Trophoblast cell (in vitro differentiated cells and primary cell): ENCODE data around the gene ERBB4.
A peak's percentile ranks its signal among the peaks of the same experiment; 100 is the strongest.

Experiments used
- DNase-seq, 2 donors: peaks; one replicate each; pipeline ENCODE4 v3.0.0-alpha.2; 2016
- H2AFZ ChIP-seq: 2 replicates; pipeline ENCODE4 v1.6.1; 2013; ENCODE audit warnings: low read length, moderate library complexity, mild to moderate bottlenecking; ENCODE audit not compliant: insufficient read depth, poor library complexity
- H2AK5ac ChIP-seq: 2 replicates; pipeline ENCODE4 v1.6.1; 2013; ENCODE audit warnings: mild to moderate bottlenecking, low read length
- H2BK120ac ChIP-seq: 2 replicates; pipeline ENCODE4 v1.6.1; 2013; ENCODE audit warnings: low read length, mild to moderate bottlenecking, moderate library complexity; ENCODE audit not compliant: insufficient read depth, poor library complexity
- H2BK12ac ChIP-seq: 2 replicates; pipeline ENCODE4 v1.6.1; 2013; ENCODE audit warnings: mild to moderate bottlenecking, low read length, moderate library complexity
- H2BK5ac ChIP-seq: 2 replicates; pipeline ENCODE4 v1.6.1; 2013; ENCODE audit warnings: low read length, low read depth, moderate library complexity, mild to moderate bottlenecking; ENCODE audit not compliant: poor library complexity
- H3K14ac ChIP-seq: 2 replicates; pipeline ENCODE4 v1.6.1; 2013; ENCODE audit warnings: mild to moderate bottlenecking, low read length
- H3K18ac ChIP-seq: 2 replicates; pipeline ENCODE4 v1.6.1; 2013; ENCODE audit warnings: mild to moderate bottlenecking, low read length
- H3K23ac ChIP-seq: 2 replicates; pipeline ENCODE4 v1.6.1; 2013; ENCODE audit warnings: low read length
- H3K27ac ChIP-seq: 2 replicates; pipeline ENCODE4 v1.5.1; 2013; ENCODE audit warnings: low read depth, mild to moderate bottlenecking, inconsistent platforms, low read length, moderate library complexity
- H3K27me3 ChIP-seq: 2 replicates; pipeline ENCODE4 v1.6.1; 2013; ENCODE audit warnings: inconsistent platforms, mild to moderate bottlenecking, low read length, moderate library complexity; ENCODE audit not compliant: insufficient read depth
- H3K36me3 ChIP-seq, 2 experiments: 1 replicate in 1 of 2; 2 replicates in 1 of 2; pipeline ENCODE4 v1.6.1; 2013; ENCODE audit warnings: low read length in 2 of 2, mild to moderate bottlenecking in 2 of 2, moderate library complexity in 1 of 2; ENCODE audit not compliant: insufficient read depth in 2 of 2, control insufficient read depth in 1 of 2
- H3K4ac ChIP-seq: 2 replicates; pipeline ENCODE4 v1.6.1; 2013; ENCODE audit warnings: low read depth, mild to moderate bottlenecking, low read length, moderate library complexity
- H3K4me1 ChIP-seq, 2 experiments: 1 replicate in 1 of 2; 2 replicates in 1 of 2; pipeline ENCODE4 v1.6.1; 2013; ENCODE audit warnings: low read length in 2 of 2, mild to moderate bottlenecking in 2 of 2, moderate library complexity in 1 of 2; ENCODE audit not compliant: insufficient read depth in 2 of 2, control insufficient read depth in 1 of 2
- H3K4me2 ChIP-seq: 2 replicates; pipeline ENCODE4 v1.6.1; 2013; ENCODE audit warnings: inconsistent platforms, mild to moderate bottlenecking, low read length, moderate library complexity
- H3K4me3 ChIP-seq: 2 replicates; pipeline ENCODE4 v1.5.1; 2013; ENCODE audit warnings: mild to moderate bottlenecking, low read depth, low read length, inconsistent platforms
- H3K79me1 ChIP-seq: one replicate; pipeline ENCODE4 v1.6.1; 2013; ENCODE audit warnings: low read length
- H3K79me2 ChIP-seq: 2 replicates; pipeline ENCODE4 v1.6.1; 2013; ENCODE audit warnings: low read length, mild to moderate bottlenecking; ENCODE audit not compliant: control insufficient read depth, insufficient read depth, poor library complexity
- H3K9ac ChIP-seq: 2 replicates; pipeline ENCODE4 v1.6.1; 2013; ENCODE audit warnings: mild to moderate bottlenecking, low read length
- H3K9me3 ChIP-seq: 2 replicates; pipeline ENCODE4 v1.6.1; 2013; ENCODE audit warnings: low read depth, mild to moderate bottlenecking, control low read depth, inconsistent platforms, low read length; ENCODE audit not compliant: insufficient read depth
- H4K12ac ChIP-seq: 2 replicates; pipeline ENCODE4 v1.6.1; 2013; ENCODE audit warnings: low read depth, mild to moderate bottlenecking, low read length, moderate library complexity
- H4K8ac ChIP-seq: 2 replicates; pipeline ENCODE4 v1.6.1; 2013; ENCODE audit warnings: low read depth, mild to moderate bottlenecking, low read length, moderate library complexity
- H4K91ac ChIP-seq: one replicate; pipeline ENCODE4 v1.6.1; 2013; ENCODE audit warnings: low read depth, mild to moderate bottlenecking, low read length, moderate library complexity
- WGBS: extraction: QIAGEN DNeasy Blood & Tissue Kit; methylation state at CpG from one replicate; pipeline ENCODE4 v1.1.7; 2013; ENCODE audit warnings: missing lambda C conversion rate; ENCODE audit not compliant: insufficient read length, insufficient coverage; ENCODE audit errors: extremely low coverage; 5-methylcytosine and 5-hydroxymethylcytosine counted together

The ERBB4 gene

DNA sequence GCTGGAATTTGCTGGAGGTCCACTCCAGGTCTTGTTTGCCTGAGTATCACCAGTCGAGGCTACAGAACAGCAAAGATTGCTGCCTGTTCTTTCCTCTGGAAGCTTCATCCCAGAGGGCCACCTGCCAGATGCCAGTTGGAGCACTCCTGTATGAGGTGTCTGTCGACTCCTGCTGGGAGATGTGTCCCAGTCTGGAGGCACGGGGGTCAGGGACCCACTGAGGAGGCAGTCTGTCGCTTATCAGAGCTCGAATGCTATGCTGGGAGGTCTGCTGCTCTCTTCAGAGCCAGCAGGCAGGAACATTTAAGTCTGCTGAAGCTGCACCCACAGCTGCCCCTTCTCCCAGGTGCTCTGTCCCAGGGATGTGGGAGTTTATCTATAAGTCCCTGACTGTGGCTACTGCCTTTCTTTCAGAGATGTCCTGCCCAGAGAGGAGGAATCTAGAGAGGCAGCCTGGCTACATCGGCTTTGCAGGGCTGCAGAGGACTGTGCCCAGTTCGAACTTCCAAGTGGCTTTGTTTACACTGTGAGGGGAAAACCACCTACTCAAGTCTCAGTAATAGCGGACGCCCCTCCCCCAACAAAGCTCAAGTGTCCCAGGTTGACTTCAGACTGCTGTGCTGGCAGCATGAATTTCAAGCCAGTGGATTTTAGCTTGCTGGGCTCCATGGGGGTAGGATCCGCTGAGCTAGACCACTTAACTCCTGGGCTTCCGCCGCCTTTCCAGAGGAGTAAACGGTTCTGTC is 301.1 kb downstream of the ERBB4 start:
- Histone ChIP-seq H3K9me3 (no peaks in the 10 kb centered on the region), H2AK5ac (no peak overlapping the region), H3K4ac (no peak overlapping the region), H3K27ac (no peak overlapping the region), H3K18ac (no peak overlapping the region), H4K12ac (no peak overlapping the region), H2BK12ac (no peak overlapping the region), H2AFZ (no peak overlapping the region), H3K36me3 (no peaks in the 10 kb centered on the region), H3K27me3 (no peaks in the 10 kb centered on the region), H3K9ac (no peak overlapping the region), H4K8ac (no peak overlapping the region), H3K79me1 (no peaks in the 10 kb centered on the region), H2BK120ac (no peak overlapping the region), H3K14ac (no peak overlapping the region), H3K4me2 (no peak overlapping the region), H3K4me1 (no peaks in the 10 kb centered on the region), H3K23ac (no peak overlapping the region), H3K4me3 (no peak overlapping the region), H3K79me2 (no peaks in the 10 kb centered on the region), H4K91ac (no peak overlapping the region), H2BK5ac (no peak overlapping the region)
- no CpG with 5 or more reads among the region's 13 CpGs for WGBS
- no peak for DNase-seq

DNA sequence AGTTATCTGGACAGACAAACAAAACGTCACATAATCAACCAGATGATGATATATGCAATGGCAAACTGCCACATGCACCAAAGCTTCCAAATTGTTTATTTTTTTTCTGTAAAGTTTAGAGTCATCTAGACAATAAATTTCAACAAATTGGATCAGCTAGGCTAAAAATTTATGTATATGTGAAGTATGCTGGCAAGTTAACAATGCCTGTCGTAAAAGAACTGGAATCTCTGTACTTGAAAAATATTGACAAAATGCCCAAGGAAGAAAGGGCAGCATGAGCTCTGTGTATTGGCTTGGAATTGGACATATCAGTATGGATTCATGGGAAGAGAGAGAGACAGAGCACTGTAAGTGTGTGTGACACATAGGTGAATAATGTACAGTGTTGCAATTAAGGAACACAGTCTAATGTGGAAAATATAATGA is 309.8 kb downstream of the ERBB4 start:
- Histone ChIP-seq H3K79me1 (no peaks in the 10 kb centered on the region), H3K4me3 (no peak overlapping the region), H3K27me3 (no peaks in the 10 kb centered on the region), H3K9me3 (no peaks in the 10 kb centered on the region), H2AK5ac (no peak overlapping the region), H3K4me1 (no peaks in the 10 kb centered on the region), H3K36me3 (no peaks in the 10 kb centered on the region), H2BK12ac (no peak overlapping the region), H3K23ac (no peak overlapping the region), H2AFZ (no peak overlapping the region), H3K79me2 (no peaks in the 10 kb centered on the region), H4K91ac (no peak overlapping the region), H4K8ac (no peak overlapping the region), H4K12ac (no peak overlapping the region), H3K4me2 (no peak overlapping the region), H3K9ac (no peak overlapping the region), H2BK120ac (no peak overlapping the region), H2BK5ac (no peak overlapping the region), H3K14ac (no peak overlapping the region), H3K18ac (no peak overlapping the region), H3K27ac (no peak overlapping the region), H3K4ac (no peak overlapping the region)
- DNase-seq: peak in 1 of 2 donors; percentile 5
- no CpG with 5 or more reads among the region's 2 CpGs for WGBS

DNA sequence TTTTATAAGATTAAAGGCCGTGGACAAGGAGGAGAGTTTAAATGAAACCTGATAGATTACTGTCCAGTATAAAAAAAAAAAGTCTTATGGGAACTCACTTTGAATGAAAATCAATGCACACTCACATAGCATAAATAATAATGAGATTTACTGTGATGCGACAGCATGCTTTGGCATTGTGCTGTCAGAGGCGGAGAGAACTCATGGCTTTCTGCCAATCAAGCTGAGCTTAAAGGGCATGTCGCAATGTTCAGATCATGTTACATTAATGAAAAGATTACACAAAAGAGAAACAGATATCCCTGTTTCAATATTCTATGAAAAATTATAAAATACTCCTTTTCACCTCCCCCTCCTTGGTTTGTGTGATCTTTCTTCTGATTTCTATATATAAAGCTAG is 310.8 kb downstream of the ERBB4 start:
- no peaks in the 10 kb centered on the region for H3K9me3 ChIP-seq
- H3K18ac ChIP-seq: no peak overlapping the region
- H3K79me2 ChIP-seq: no peaks in the 10 kb centered on the region
- no peak overlapping the region for H3K14ac ChIP-seq
- H3K23ac ChIP-seq: no peak overlapping the region
- H2BK5ac ChIP-seq: no peak overlapping the region
- H4K91ac ChIP-seq: no peak overlapping the region
- WGBS: no CpG with 5 or more reads among the region's 4 CpGs
- H2AK5ac ChIP-seq: no peak overlapping the region
- no peak overlapping the region for H4K8ac ChIP-seq
- no peaks in the 10 kb centered on the region for H3K4me1 ChIP-seq
- H2BK120ac ChIP-seq: no peak overlapping the region
- no peaks in the 10 kb centered on the region for H3K27me3 ChIP-seq
- no peak overlapping the region for H2AFZ ChIP-seq
- no peaks in the 10 kb centered on the region for H3K36me3 ChIP-seq
- H3K4ac ChIP-seq: no peak overlapping the region
- H4K12ac ChIP-seq: no peak overlapping the region
- no peak overlapping the region for H3K4me2 ChIP-seq
- H2BK12ac ChIP-seq: no peak overlapping the region
- H3K4me3 ChIP-seq: no peak overlapping the region
- H3K27ac ChIP-seq: no peak overlapping the region
- no peak overlapping the region for H3K9ac ChIP-seq
- no peak for DNase-seq
- H3K79me1 ChIP-seq: no peaks in the 10 kb centered on the region

DNA sequence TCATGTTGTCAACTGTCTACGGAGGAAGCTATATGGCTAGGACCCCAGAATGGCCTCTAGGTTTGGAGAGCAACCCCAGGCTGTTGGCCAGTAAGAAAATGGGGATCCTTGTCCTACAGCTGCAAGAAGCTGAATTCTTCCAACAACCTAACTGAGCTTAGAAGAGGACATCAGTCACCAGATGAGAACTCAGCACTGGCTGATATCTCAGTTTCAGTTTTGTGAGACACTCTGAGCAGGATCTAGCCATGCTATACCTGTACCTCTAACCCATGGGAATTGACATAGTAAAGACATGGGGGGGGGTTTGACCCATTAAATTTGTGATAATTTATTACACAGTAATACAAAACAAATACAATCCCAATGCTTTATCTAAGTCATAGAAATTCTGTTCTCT is 312.5 kb downstream of the ERBB4 start:
- Histone ChIP-seq H2AFZ (no peak overlapping the region), H3K14ac (no peak overlapping the region), H2BK120ac (no peak overlapping the region), H2BK12ac (no peak overlapping the region), H3K4me1 (no peaks in the 10 kb centered on the region), H3K18ac (no peak overlapping the region), H3K4me2 (no peak overlapping the region), H3K23ac (no peak overlapping the region), H3K79me2 (no peaks in the 10 kb centered on the region), H2BK5ac (no peak overlapping the region), H4K12ac (no peak overlapping the region), H2AK5ac (no peak overlapping the region), H3K27ac (no peak overlapping the region), H4K91ac (no peak overlapping the region), H3K36me3 (no peaks in the 10 kb centered on the region), H3K9ac (no peak overlapping the region), H3K9me3 (no peaks in the 10 kb centered on the region), H3K27me3 (no peaks in the 10 kb centered on the region), H3K4me3 (no peak overlapping the region), H3K4ac (no peak overlapping the region), H4K8ac (no peak overlapping the region), H3K79me1 (no peaks in the 10 kb centered on the region)
- WGBS: no CpG with 5 or more reads among the region's 1 CpG
- DNase-seq: no peak
